ENCODE data around the gene MMAA.

MMAA gene

DNA sequence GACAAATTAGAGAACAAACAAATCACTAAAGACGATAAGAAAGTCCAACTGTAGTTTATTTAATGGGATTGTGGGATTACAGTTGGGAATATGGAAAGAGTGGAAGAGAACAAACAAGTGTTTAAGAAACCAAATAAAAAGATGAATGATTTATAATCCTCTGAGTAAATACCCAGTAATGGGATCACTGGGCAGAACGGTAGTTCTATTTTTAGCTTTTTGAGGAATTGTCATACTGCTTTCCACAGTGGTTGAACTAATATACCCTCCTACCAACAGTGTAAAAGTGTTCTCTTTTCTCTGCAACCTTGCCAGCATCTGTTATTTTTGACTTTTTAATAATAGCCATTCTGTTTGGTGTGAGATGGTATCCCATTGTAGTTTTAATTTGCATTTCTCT lies 75.7 kb downstream of the MMAA start:
- no peak for ATAC-seq
- TF ChIP-seq ZNF8 (CRISPR knock-in tag; IDR thresholded peaks at IDR 0.05) (no peak), OSR1 (CRISPR knock-in tag; IDR thresholded peaks at IDR 0.05) (no peak), ISL1 (CRISPR knock-in tag; IDR thresholded peaks at IDR 0.05) (no peak), TCF4 (CRISPR knock-in tag; IDR thresholded peaks at IDR 0.05; ENCODE audit: borderline replicate concordance) (no peak), ZFP30 (CRISPR knock-in tag; IDR thresholded peaks at IDR 0.05) (no peak), ARNTL (CRISPR knock-in tag; IDR thresholded peaks at IDR 0.05; ENCODE audit: borderline replicate concordance, low read depth) (no peak), GLIS3 (CRISPR knock-in tag; IDR thresholded peaks at IDR 0.05) (no peak), PPARA (CRISPR knock-in tag; IDR thresholded peaks at IDR 0.05; ENCODE audit: borderline replicate concordance) (no peak), ESRRG (CRISPR knock-in tag; IDR thresholded peaks at IDR 0.05) (no peak)
- TF ChIP-seq, protein P1, sequence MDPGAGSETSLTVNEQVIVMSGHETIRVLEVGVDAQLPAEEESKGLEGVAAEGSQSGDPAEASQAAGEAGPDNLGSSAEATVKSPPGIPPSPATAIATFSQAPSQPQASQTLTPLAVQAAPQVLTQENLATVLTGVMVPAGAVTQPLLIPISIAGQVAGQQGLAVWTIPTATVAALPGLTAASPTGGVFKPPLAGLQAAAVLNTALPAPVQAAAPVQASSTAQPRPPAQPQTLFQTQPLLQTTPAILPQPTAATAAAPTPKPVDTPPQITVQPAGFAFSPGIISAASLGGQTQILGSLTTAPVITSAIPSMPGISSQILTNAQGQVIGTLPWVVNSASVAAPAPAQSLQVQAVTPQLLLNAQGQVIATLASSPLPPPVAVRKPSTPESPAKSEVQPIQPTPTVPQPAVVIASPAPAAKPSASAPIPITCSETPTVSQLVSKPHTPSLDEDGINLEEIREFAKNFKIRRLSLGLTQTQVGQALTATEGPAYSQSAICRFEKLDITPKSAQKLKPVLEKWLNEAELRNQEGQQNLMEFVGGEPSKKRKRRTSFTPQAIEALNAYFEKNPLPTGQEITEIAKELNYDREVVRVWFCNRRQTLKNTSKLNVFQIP (CRISPR knock-in tag; IDR thresholded peaks at IDR 0.05; ENCODE audit: borderline replicate concordance, low read depth): no peak

DNA sequence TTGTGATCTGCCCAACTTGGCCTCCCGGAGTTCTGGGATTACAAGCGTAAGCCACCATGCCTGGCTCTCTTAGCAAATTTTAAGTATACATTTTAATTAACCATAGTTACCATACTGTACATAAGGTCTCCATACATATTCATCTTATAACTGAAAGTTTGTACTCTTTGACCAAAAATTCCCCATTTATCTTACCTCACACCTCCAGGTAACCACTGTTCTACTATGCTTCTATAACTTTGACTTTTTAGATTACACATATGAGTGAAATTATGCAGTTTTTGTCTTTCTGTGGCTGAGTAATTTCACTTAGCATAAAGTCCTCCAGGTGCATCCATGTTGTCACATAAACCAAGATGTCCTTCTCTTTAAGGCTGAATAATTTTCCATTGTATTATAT lies 78.1 kb downstream of the MMAA start:
- TF ChIP-seq ZC3H10 (CRISPR knock-in tag; IDR thresholded peaks at IDR 0.05) (no peak), ZNF565 (CRISPR knock-in tag; conservative IDR thresholded peaks at IDR 0.05; ENCODE audit: low read depth) (no peak)
- ATAC-seq: no peak

DNA sequence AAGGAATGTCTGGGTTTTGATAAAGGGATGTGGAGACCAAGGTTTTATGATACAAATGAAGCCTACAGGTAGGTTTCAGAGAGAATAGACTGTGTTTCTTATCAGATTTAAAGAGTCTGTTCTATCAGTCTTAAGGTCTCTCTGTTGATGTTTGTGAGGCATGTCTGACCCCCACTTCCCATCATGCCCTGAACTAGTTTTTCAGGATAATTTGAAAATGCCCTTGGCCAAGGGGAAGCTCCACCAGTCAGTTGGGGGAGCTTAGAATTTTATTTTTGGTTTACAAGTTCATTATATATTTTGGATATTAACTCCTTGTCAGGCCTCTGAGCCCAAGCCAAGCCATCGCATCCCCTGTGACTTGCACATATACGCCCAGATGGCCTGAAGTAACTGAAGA lies 79.3 kb downstream of the MMAA start:
- TF ChIP-seq, protein P2, sequence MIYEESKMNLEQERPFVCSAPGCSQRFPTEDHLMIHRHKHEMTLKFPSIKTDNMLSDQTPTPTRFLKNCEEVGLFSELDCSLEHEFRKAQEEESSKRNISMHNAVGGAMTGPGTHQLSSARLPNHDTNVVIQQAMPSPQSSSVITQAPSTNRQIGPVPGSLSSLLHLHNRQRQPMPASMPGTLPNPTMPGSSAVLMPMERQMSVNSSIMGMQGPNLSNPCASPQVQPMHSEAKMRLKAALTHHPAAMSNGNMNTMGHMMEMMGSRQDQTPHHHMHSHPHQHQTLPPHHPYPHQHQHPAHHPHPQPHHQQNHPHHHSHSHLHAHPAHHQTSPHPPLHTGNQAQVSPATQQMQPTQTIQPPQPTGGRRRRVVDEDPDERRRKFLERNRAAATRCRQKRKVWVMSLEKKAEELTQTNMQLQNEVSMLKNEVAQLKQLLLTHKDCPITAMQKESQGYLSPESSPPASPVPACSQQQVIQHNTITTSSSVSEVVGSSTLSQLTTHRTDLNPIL (CRISPR knock-in tag; IDR thresholded peaks at IDR 0.05; ENCODE audit: low read depth): no peak
- no peak for TF ChIP-seq CSDC2 (CRISPR knock-in tag; IDR thresholded peaks at IDR 0.05)
- no peak for TF ChIP-seq SNAI2 (CRISPR knock-in tag; IDR thresholded peaks at IDR 0.05)
- TF ChIP-seq TOX (CRISPR knock-in tag; IDR thresholded peaks at IDR 0.05; ENCODE audit: borderline replicate concordance): no peak
- TF ChIP-seq GLIS3 (CRISPR knock-in tag; IDR thresholded peaks at IDR 0.05): no peak
- no peak for TF ChIP-seq ZFP30 (CRISPR knock-in tag; IDR thresholded peaks at IDR 0.05)
- no peak for TF ChIP-seq BACH2 (CRISPR knock-in tag; IDR thresholded peaks at IDR 0.05; ENCODE audit: borderline replicate concordance)
- TF ChIP-seq ZFP3 (CRISPR knock-in tag; IDR thresholded peaks at IDR 0.05): no peak
- TF ChIP-seq, protein P1 (CRISPR knock-in tag; IDR thresholded peaks at IDR 0.05; ENCODE audit: borderline replicate concordance, low read depth): no peak
- no peak for TF ChIP-seq ZC3H10 (CRISPR knock-in tag; IDR thresholded peaks at IDR 0.05)
- TF ChIP-seq, protein P3, sequence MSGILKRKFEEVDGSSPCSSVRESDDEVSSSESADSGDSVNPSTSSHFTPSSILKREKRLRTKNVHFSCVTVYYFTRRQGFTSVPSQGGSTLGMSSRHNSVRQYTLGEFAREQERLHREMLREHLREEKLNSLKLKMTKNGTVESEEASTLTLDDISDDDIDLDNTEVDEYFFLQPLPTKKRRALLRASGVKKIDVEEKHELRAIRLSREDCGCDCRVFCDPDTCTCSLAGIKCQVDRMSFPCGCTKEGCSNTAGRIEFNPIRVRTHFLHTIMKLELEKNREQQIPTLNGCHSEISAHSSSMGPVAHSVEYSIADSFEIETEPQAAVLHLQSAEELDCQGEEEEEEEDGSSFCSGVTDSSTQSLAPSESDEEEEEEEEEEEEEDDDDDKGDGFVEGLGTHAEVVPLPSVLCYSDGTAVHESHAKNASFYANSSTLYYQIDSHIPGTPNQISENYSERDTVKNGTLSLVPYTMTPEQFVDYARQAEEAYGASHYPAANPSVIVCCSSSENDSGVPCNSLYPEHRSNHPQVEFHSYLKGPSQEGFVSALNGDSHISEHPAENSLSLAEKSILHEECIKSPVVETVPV (CRISPR knock-in tag; IDR thresholded peaks at IDR 0.05): no peak
- no peak for TF ChIP-seq TCF4 (CRISPR knock-in tag; IDR thresholded peaks at IDR 0.05; ENCODE audit: borderline replicate concordance)
- TF ChIP-seq ZNF565 (CRISPR knock-in tag; conservative IDR thresholded peaks at IDR 0.05; ENCODE audit: low read depth): no peak
- no peak for TF ChIP-seq OSR1 (CRISPR knock-in tag; IDR thresholded peaks at IDR 0.05)
- no peak for TF ChIP-seq ZNF70 (CRISPR knock-in tag; IDR thresholded peaks at IDR 0.05)
- TF ChIP-seq ZNF8 (CRISPR knock-in tag; IDR thresholded peaks at IDR 0.05): no peak
- ATAC-seq: no peak

DNA sequence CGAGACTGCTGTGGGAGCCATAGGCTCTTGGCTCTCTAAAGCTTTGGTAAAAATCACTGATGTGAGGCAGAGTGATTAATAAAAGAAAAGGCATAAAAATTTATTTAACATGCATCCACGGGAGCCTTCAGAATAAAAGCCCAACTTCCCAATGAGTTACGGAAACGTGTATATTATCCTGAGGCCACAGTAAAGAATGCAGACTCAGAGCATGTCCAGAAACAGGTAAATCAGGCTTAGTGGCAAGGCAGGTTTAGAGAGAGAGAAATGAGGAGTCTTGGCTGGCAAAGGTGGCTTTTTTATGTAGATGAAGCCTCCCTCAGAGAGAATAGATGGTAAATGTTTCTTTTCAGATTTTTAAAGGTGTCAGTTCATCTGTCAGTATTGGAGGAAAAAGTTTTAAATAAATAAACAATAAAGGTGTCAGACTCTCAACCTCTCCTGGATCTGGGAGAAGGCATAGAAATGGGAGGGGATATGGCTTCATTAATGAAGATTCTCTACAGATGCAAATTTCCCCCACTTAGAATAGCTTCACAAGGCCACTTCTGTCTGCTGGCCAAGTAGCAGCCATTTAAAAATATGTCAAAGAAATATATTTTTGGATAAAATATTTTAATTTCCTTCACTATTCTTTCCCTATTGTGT lies 84.8 kb downstream of the MMAA start:
- ATAC-seq: no peak
- TF ChIP-seq ESRRG (CRISPR knock-in tag; IDR thresholded peaks at IDR 0.05) (no peak), ZFP30 (CRISPR knock-in tag; IDR thresholded peaks at IDR 0.05) (no peak), SNAI2 (CRISPR knock-in tag; IDR thresholded peaks at IDR 0.05) (no peak), ZNF70 (CRISPR knock-in tag; IDR thresholded peaks at IDR 0.05) (no peak), ZNF565 (CRISPR knock-in tag; conservative IDR thresholded peaks at IDR 0.05; ENCODE audit: low read depth) (no peak), BACH2 (CRISPR knock-in tag; IDR thresholded peaks at IDR 0.05; ENCODE audit: borderline replicate concordance) (no peak)
- TF ChIP-seq, protein P4, sequence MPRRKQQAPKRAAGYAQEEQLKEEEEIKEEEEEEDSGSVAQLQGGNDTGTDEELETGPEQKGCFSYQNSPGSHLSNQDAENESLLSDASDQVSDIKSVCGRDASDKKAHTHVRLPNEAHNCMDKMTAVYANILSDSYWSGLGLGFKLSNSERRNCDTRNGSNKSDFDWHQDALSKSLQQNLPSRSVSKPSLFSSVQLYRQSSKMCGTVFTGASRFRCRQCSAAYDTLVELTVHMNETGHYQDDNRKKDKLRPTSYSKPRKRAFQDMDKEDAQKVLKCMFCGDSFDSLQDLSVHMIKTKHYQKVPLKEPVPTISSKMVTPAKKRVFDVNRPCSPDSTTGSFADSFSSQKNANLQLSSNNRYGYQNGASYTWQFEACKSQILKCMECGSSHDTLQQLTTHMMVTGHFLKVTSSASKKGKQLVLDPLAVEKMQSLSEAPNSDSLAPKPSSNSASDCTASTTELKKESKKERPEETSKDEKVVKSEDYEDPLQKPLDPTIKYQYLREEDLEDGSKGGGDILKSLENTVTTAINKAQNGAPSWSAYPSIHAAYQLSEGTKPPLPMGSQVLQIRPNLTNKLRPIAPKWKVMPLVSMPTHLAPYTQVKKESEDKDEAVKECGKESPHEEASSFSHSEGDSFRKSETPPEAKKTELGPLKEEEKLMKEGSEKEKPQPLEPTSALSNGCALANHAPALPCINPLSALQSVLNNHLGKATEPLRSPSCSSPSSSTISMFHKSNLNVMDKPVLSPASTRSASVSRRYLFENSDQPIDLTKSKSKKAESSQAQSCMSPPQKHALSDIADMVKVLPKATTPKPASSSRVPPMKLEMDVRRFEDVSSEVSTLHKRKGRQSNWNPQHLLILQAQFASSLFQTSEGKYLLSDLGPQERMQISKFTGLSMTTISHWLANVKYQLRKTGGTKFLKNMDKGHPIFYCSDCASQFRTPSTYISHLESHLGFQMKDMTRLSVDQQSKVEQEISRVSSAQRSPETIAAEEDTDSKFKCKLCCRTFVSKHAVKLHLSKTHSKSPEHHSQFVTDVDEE (CRISPR knock-in tag; IDR thresholded peaks at IDR 0.05): no peak

Data from SK-N-SH treated with all-trans-retinoic acid at 6 μM for 48 hours (cell line).